BLaER1 treated with 17β-estradiol and CSF1 and Interleukin-3, amounts not matched to agents 10 nM and 100 nM (cell line): Measurements from ENCODE around the gene GRID1.

Experiments
- H3K27ac ChIP-seq, 11 experiments: shearing (Covaris generic); formaldehyde crosslinking; 2 replicates each; pipeline ENCODE4 v1.8.1; 2022
- H3K27me3 ChIP-seq, 11 experiments: shearing (Covaris generic); formaldehyde crosslinking; 2 replicates each; pipeline ENCODE4 v1.8.1; 2022
- H3K36me3 ChIP-seq, 11 experiments: shearing (Covaris generic); formaldehyde crosslinking; 2 replicates each; pipeline ENCODE4 v1.8.1; 2022
- H3K4me1 ChIP-seq, 10 experiments: shearing (Covaris generic); formaldehyde crosslinking; 2 replicates each; pipeline ENCODE4 v1.8.1; 2022
- H3K4me2 ChIP-seq, 11 experiments: shearing (Covaris generic); formaldehyde crosslinking; 2 replicates each; pipeline ENCODE4 v1.8.1; 2022
- H3K4me3 ChIP-seq, 10 experiments: shearing (Covaris generic); formaldehyde crosslinking; 2 replicates each; pipeline ENCODE4 v1.8.1; 2022
- H3K9ac ChIP-seq, 11 experiments: shearing (Covaris generic); formaldehyde crosslinking; 2 replicates each; pipeline ENCODE4 v1.8.1; 2022
- H3K9me3 ChIP-seq, 11 experiments: shearing (Covaris generic); formaldehyde crosslinking; replicated peaks in 1 of 11; 2 replicates each; pipeline ENCODE4 v1.8.1; 2022
- H4K20me1 ChIP-seq, 11 experiments: shearing (Covaris generic); formaldehyde crosslinking; 2 replicates each; pipeline ENCODE4 v1.8.1; 2022
- Cebpa-rat ChIP-seq, 11 experiments: shearing (Covaris generic); IDR thresholded peaks; 2 replicates each; pipeline ENCODE4 v1.8.1; 2022

GRID1 gene

DNA sequence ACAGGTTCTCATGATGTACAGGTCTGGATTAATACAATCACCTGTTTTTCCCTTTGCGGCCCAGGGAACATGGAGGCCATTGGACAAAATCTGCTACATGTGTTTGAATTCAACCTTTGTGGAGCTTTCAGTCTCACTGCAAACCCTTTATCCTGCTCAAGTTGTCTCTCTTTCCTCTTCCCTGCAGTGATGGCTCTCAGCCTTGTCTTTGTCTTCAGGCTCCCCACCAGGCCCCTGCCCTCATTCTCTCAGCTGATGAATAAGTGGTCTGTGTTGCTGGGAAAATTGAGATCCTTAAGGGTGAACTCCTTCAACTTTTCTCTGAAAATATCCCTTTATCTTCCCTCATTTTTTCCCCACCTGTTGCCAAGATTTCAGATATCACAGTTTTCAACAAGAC, 791.2 kb downstream of the GRID1 start:
- H3K4me3 ChIP-seq, result no peak overlapping the region
- H3K36me3 ChIP-seq, result no peaks in the 10 kb centered on the region

DNA sequence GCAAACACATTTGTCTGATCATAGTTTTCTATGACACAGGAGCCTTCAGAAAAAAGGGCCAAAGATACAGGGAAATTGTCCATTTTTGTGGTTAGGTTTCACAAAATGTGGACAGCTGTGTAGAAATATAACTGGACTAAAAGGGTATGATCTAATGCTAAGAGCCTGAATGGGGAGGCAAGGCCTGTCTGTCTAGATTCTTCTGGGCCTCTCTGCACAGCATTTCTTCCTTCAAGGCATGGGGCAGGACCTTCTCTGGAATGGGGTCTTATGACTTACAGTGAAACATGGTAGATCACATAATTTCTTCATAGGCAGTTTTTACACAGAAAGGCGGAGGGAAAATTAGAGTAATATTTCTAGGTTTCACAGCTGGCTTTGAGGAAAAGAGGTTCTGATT, 795.7 kb downstream of the GRID1 start:
- Histone ChIP-seq H3K4me3 (no peak overlapping the region), H3K36me3 (no peaks in the 10 kb centered on the region), H3K9me3 (no peaks in the 10 kb centered on the region), H3K4me2 (no peak overlapping the region), H3K9ac (no peak overlapping the region), H4K20me1 (no peaks in the 10 kb centered on the region), H3K4me1 (no peaks in the 10 kb centered on the region), H3K27ac (no peak overlapping the region), H3K27me3 (no peaks in the 10 kb centered on the region)
- no peak for TF ChIP-seq Cebpa-rat (IDR thresholded peaks at IDR 0.05)

More for the DNA sequence above, 791.2 kb downstream of the GRID1 start:
- H3K9me3 ChIP-seq, result no peaks in the 10 kb centered on the region
- H3K27ac ChIP-seq, result no peak overlapping the region
- H3K4me1 ChIP-seq, result no peaks in the 10 kb centered on the region
- H3K27me3 ChIP-seq, result no peaks in the 10 kb centered on the region
- no peak overlapping the region for H3K4me2 ChIP-seq
- no peaks in the 10 kb centered on the region for H4K20me1 ChIP-seq
- no peak for TF ChIP-seq Cebpa-rat (IDR thresholded peaks at IDR 0.05)
- no peak overlapping the region for H3K9ac ChIP-seq

DNA sequence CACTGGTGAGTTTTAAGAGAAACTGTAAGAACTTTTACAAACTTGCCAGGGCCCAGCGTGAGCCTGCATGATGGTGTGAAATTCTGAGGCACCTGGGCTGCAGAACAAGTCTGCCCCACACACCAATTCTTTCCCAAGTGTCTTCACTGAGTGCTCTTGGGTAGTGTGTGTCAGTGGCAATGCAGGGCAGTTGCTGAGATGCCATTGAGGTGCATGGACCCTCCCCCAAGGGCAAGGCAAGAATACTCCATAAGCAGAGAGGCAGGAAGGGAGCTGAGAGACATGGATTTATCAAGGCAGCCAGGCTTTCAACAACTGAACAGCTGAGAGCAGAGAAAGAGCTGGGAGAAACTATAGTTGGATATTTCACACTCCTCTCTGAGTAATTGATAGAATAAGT, 801.2 kb downstream of the GRID1 start:
- no peak for TF ChIP-seq Cebpa-rat (IDR thresholded peaks at IDR 0.05)
- H3K36me3 ChIP-seq, result no peaks in the 10 kb centered on the region
- no peaks in the 10 kb centered on the region for H4K20me1 ChIP-seq
- no peak overlapping the region for H3K9ac ChIP-seq
- H3K4me1 ChIP-seq, result no peaks in the 10 kb centered on the region
- H3K27me3 ChIP-seq, result no peaks in the 10 kb centered on the region
- H3K9me3 ChIP-seq, result no peaks in the 10 kb centered on the region
- H3K4me3 ChIP-seq, result no peak overlapping the region
- no peak overlapping the region for H3K27ac ChIP-seq
- no peak overlapping the region for H3K4me2 ChIP-seq

GRCh38 chr10:85558533-85558932, 808.1 kb downstream of the GRID1 start:
- Histone ChIP-seq H3K9ac (no peak overlapping the region), H3K4me3 (no peak overlapping the region), H3K27me3 (no peaks in the 10 kb centered on the region), H4K20me1 (no peaks in the 10 kb centered on the region), H3K36me3 (no peaks in the 10 kb centered on the region), H3K27ac (no peak overlapping the region), H3K4me1 (peaks cover 0 to 18% (median 0%) of the 10 kb centered on the region in 10 experiments; a peak in 6 of 20 replicates), H3K4me2 (no peak overlapping the region), H3K9me3 (no peaks in the 10 kb centered on the region)
- TF ChIP-seq Cebpa-rat (IDR thresholded peaks at IDR 0.05), result no peak

GRCh38 chr10:85557706-85558105, 808.9 kb downstream of the GRID1 start:
- no peak for TF ChIP-seq Cebpa-rat (IDR thresholded peaks at IDR 0.05)
- Histone ChIP-seq H3K4me2 (peak overlapping the region in 2 of 11 experiments; percentile 38 to 40; a peak in 2 of 22 replicates), H3K4me3 (no peak overlapping the region), H4K20me1 (no peaks in the 10 kb centered on the region), H3K27ac (peak overlapping the region in 1 of 11 experiments; percentile 22; a peak in 1 of 22 replicates), H3K9ac (no peak overlapping the region), H3K36me3 (no peaks in the 10 kb centered on the region), H3K27me3 (no peaks in the 10 kb centered on the region), H3K9me3 (no peaks in the 10 kb centered on the region), H3K4me1 (peaks cover 0 to 18% (median 0%) of the 10 kb centered on the region in 10 experiments; a peak in 6 of 20 replicates)

GRCh38 chr10:85557077-85557476, 809.5 kb downstream of the GRID1 start:
- peak overlapping the region in 1 of 11 experiments; percentile 22; a peak in 1 of 22 replicates for H3K27ac ChIP-seq
- H3K9ac ChIP-seq, result no peak overlapping the region
- H3K9me3 ChIP-seq, result no peaks in the 10 kb centered on the region
- H4K20me1 ChIP-seq, result no peaks in the 10 kb centered on the region
- no peaks in the 10 kb centered on the region for H3K36me3 ChIP-seq
- H3K4me3 ChIP-seq, result no peak overlapping the region
- H3K27me3 ChIP-seq, result no peaks in the 10 kb centered on the region
- peaks cover 0 to 18% (median 0%) of the 10 kb centered on the region in 10 experiments; a peak in 6 of 20 replicates for H3K4me1 ChIP-seq
- TF ChIP-seq Cebpa-rat (IDR thresholded peaks at IDR 0.05), result peak in 1 of 11 experiments; percentile 21; a peak in 1 of 22 replicates
- H3K4me2 ChIP-seq, result peak overlapping the region in 4 of 11 experiments; percentile 12 to 40 (median 26); a peak in 6 of 22 replicates
